ENCODE measurements around the gene CDK14.

The CDK14 gene

GRCh38 chr7:91051966-91052365, 455.8 kb downstream of the CDK14 start:
- H3K27ac ChIP-seq: no peak overlapping the region
- no peak for TF ChIP-seq CTCF (conservative IDR thresholded peaks at IDR 0.05)

GRCh38 chr7:91054374-91054773, 458.3 kb downstream of the CDK14 start:
- H3K27ac ChIP-seq: peak overlapping the region; percentile 71
- TF ChIP-seq CTCF (conservative IDR thresholded peaks at IDR 0.05): no peak

GRCh38 chr7:91055219-91055618, 459.1 kb downstream of the CDK14 start:
- peak; percentile 42 for TF ChIP-seq CTCF (conservative IDR thresholded peaks at IDR 0.05)
- peak overlapping the region; percentile 71 for H3K27ac ChIP-seq

- TF ChIP-seq CTCF (conservative IDR thresholded peaks at IDR 0.05): no peak
- H3K27ac ChIP-seq: no peak overlapping the region
Observed at GRCh38 chr7:91062713-91063112, 466.6 kb downstream of the CDK14 start.

- TF ChIP-seq CTCF (conservative IDR thresholded peaks at IDR 0.05): no peak
- H3K27ac ChIP-seq: no peak overlapping the region
Observed at GRCh38 chr7:91064052-91064451, 467.9 kb downstream of the CDK14 start.

- no peak overlapping the region for H3K27ac ChIP-seq
Observed at GRCh38 chr7:91064938-91065337, 468.8 kb downstream of the CDK14 start.

GRCh38 chr7:91066627-91067026, 470.5 kb downstream of the CDK14 start:
- peak overlapping the region; percentile 7; the same call in 1 of the 2 replicates for H3K27ac ChIP-seq

More at GRCh38 chr7:91064938-91065337, 468.8 kb downstream of the CDK14 start:
- TF ChIP-seq CTCF (conservative IDR thresholded peaks at IDR 0.05): no peak

More at GRCh38 chr7:91066627-91067026, 470.5 kb downstream of the CDK14 start:
- TF ChIP-seq CTCF (conservative IDR thresholded peaks at IDR 0.05): no peak
